BJ (cell line): Measurements from ENCODE around the gene NLGN1. TPM values are rescaled to one million over a fixed set of nuclear protein-coding genes. Genes with fewer than 3 reads are reported as not detected.

Experiments used
- CTCF ChIA-PET: fragments of 350-600 bp; formaldehyde crosslinking; extraction: SDS; loops from one replicate; lab custom pipeline; 2021; ENCODE audit warnings: antibody characterized with exemption, inconsistent platforms; lab: Yijun Ruan, JAX
- POLR2A ChIA-PET: fragments of 300-600 bp; sonication (Branson Sonifier 250); formaldehyde crosslinking; extraction: SDS; loops from one replicate; lab custom pipeline; 2021; ENCODE audit warnings: antibody characterized with exemption; lab: Charles Lee
- DNase-seq: peaks from one replicate; pipeline ENCODE4 v3.0.0-alpha.2; 2011; ENCODE audit warnings: low read depth
- H3K27me3 ChIP-seq: 2 replicates; pipeline ENCODE4 v1.6.0; 2011; ENCODE audit warnings: low read length; ENCODE audit not compliant: control insufficient read depth, insufficient read depth
- H3K36me3 ChIP-seq: 2 replicates; pipeline ENCODE4 v1.5.1; 2011; ENCODE audit warnings: low read length; ENCODE audit not compliant: control insufficient read depth, insufficient read depth
- H3K4me3 ChIP-seq: 2 replicates; pipeline ENCODE4 v1.5.1; 2011; ENCODE audit warnings: low read depth, mild to moderate bottlenecking, control low read depth, low read length
- CTCF ChIP-seq: IDR thresholded peaks from 2 replicates; pipeline ENCODE4 v1.5.1; 2011; ENCODE audit warnings: low read depth, mild to moderate bottlenecking, control low read depth, inconsistent platforms, low read length, moderate library complexity; ENCODE audit not compliant: insufficient read depth
- polyA plus RNA-seq: library from polyadenylated mRNA; depleted of rRNA; stranded (reverse); fragments of >200 nt; gene quantifications from 2 replicates; pipeline ENCODE4 v1.2.3, GENCODE V29; 2011

NLGN1 gene
- polyA plus RNA-seq, 1 experiment = 15.5 TPM

DNA sequence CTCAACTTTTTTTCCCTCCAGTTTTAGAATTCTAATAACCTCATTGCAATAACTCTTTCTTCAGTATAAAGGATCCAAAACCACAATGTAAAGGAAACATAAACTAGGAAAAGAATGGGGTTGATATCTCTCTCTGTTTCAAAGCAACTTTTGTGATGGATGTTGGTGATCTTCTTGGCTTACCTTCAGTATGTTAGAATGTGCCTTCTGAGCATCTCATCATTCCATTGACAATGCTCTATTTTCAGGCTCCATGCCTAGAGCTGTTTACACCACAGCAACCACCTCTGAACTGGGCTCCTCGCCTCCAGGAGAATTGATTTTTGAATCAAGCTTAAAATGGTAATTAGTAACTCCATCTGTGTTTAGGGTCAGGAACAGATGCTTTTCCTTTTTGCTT is 6.6 kb downstream of the NLGN1 start:
- Histone ChIP-seq H3K36me3 (no peaks in the 10 kb centered on the region), H3K4me3 (no peak overlapping the region), H3K27me3 (no peaks in the 10 kb centered on the region)
- CTCF ChIA-PET = no interaction called here
- no peak for DNase-seq
- TF ChIP-seq CTCF = no peak
- POLR2A ChIA-PET = no interaction called here

DNA sequence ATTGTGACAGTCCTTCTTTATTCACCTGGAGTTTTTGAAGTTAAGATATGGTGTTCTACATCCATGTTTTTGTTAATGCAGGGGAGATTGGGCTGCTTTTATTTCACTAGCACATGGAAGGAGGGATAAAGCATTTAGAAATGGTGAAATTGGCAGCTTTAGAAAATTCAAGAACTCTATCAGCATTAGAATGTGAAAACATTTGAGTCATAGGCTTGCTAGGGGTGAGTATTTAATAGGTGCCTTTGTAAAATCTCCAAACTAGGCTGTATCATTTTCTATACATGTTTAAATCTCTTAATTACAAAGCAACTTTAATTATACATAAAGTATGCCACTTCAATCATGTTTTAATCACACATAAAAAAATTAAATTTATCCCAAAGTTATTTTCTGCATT is 12.9 kb downstream of the NLGN1 start:
- no peak for TF ChIP-seq CTCF
- no peaks in the 10 kb centered on the region for H3K36me3 ChIP-seq
- H3K4me3 ChIP-seq = no peak overlapping the region
- no peaks in the 10 kb centered on the region for H3K27me3 ChIP-seq
- DNase-seq = no peak
- ChIA-PET CTCF (interaction anchor here (2.4 kb wide), 1 partner anchor 144 kb away, joined by 11 read pairs; no protein-coding TSS in a partner anchor), POLR2A (no interaction called here)

DNA sequence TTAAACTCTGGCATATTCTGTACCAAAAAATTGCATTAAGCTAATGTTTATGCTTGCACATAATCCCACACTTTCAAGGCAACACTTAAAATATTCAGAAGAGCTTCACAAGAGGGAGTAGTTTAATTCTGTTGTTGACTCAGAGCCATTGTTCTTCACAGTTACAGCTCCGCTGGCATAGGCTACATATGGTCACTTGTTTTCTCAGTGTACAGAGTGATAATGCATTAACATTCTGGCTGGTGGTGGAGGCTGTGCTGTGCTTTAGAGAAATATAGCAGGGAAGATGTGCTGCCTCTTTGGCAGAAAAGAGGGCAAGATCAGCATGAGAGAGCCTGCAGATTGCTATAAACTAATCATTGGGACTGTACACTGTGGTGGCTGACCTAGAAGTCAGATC is 13.3 kb downstream of the NLGN1 start:
- TF ChIP-seq CTCF = no peak
- Histone ChIP-seq H3K27me3 (no peaks in the 10 kb centered on the region), H3K36me3 (no peaks in the 10 kb centered on the region), H3K4me3 (no peak overlapping the region)
- POLR2A ChIA-PET = no interaction called here
- CTCF ChIA-PET = interaction anchor here (0.7 to 2.4 kb wide), 4 partner anchors 11 to 144 kb away, joined by 3 to 11 read pairs (median 4); no protein-coding TSS in a partner anchor
- no peak for DNase-seq

- H3K4me3 ChIP-seq = no peak overlapping the region
- no peaks in the 10 kb centered on the region for H3K27me3 ChIP-seq
- POLR2A ChIA-PET = no interaction called here
- TF ChIP-seq CTCF = peak; percentile 46
- DNase-seq = no peak
- CTCF ChIA-PET = interaction anchor here (0.6 to 2.4 kb wide), 5 partner anchors 11 to 1165 kb away, joined by 3 to 11 read pairs (median 4); no protein-coding TSS in a partner anchor
- H3K36me3 ChIP-seq = no peaks in the 10 kb centered on the region
These were observed 13.9 kb downstream of the NLGN1 start for GRCh38 chr3:173411375-173411973.

- Histone ChIP-seq H3K4me3 (no peak overlapping the region), H3K27me3 (no peaks in the 10 kb centered on the region), H3K36me3 (no peaks in the 10 kb centered on the region)
- no peak for DNase-seq
- ChIA-PET CTCF (no interaction called here), POLR2A (no interaction called here)
- no peak for TF ChIP-seq CTCF
These were observed 18.5 kb downstream of the NLGN1 start for GRCh38 chr3:173416070-173416469.
